NT2/D1 (cell line): ENCODE data around the gene ACTR3C.
"Not testable (repeated sequence)": the region's sequence is repeated elsewhere in the genome, so short reads cannot be mapped to it uniquely, and the experiment has no call there.

Experiments
- YY1 ChIP-seq: IDR thresholded peaks from 2 replicates; pipeline ENCODE4 v1.6.1; 2011; ENCODE audit not compliant: insufficient read length, insufficient read depth
- ZNF274 ChIP-seq: IDR thresholded peaks from 2 replicates; pipeline ENCODE4 v1.6.1; 2011; ENCODE audit warnings: mild to moderate bottlenecking, low read depth, low read length

GRCh38 chr7:150305903-150306284 lies 17.5 kb downstream of the ACTR3C start:
- TF ChIP-seq YY1, ZNF274: not testable (repeated sequence)
